Breast epithelium (tissue), 4 donors: ENCODE measurements around the gene MAMLD1. TPM values are rescaled to one million over a fixed set of nuclear protein-coding genes. Genes with fewer than 3 reads are reported as not detected.

ENCODE experiments used
- DNase-seq, 2 donors: peaks; one replicate each; pipeline ENCODE4 v3.0.0-alpha.2; 2019; ENCODE audit warnings: low spot score in 2 of 2
- H3K27ac ChIP-seq, 2 donors: fragments of 200-600 bp; sonication (generic) in 1 of 2; one replicate each; pipeline ENCODE4 v1.5.1; 2016 to 2019; ENCODE audit warnings: mild to moderate bottlenecking in 1 of 2
- H3K27me3 ChIP-seq, 2 donors: fragments of 200-600 bp; sonication (generic) in 1 of 2; one replicate each; pipeline versions ENCODE4 v1.5.1 to v1.6.0; 2017 to 2019; ENCODE audit warnings: control low read depth in 1 of 2, mild to moderate bottlenecking in 1 of 2
- H3K36me3 ChIP-seq: fragments of 200-600 bp; one replicate; pipeline ENCODE4 v1.5.1; 2019
- H3K4me1 ChIP-seq, 2 donors: fragments of 200-600 bp; sonication (generic); one replicate each; pipeline ENCODE4 v1.5.1; 2016 to 2019; ENCODE audit warnings: control low read depth in 1 of 2
- H3K4me3 ChIP-seq, 3 donors: fragments of 200-600 bp; sonication (generic); 1 replicate in 2 of 3; 2 replicates in 1 of 3; pipeline ENCODE4 v1.5.1; 2016 to 2019; ENCODE audit warnings: mild to moderate bottlenecking in 3 of 3, moderate library complexity in 2 of 3
- H3K9me3 ChIP-seq, 2 donors: fragments of 200-600 bp; sonication (generic) in 1 of 2; one replicate each; pipeline ENCODE4 v1.5.1; 2016 to 2019; ENCODE audit warnings: control low read depth in 1 of 2
- POLR2A ChIP-seq: fragments of 450-650 bp; IDR thresholded peaks from one replicate; pipeline ENCODE4 v1.6.1; 2016; ENCODE audit warnings: antibody characterized with exemption, mild to moderate bottlenecking, moderate library complexity
- POLR2AphosphoS5 ChIP-seq, 3 donors: sonication (generic); formaldehyde crosslinking; IDR thresholded peaks; one replicate each; pipeline ENCODE4 v1.6.1; 2017; ENCODE audit warnings: antibody characterized with exemption in 3 of 3
- intact Hi-C: fragments of 100-400 bp; cut with DNase I; formaldehyde crosslinking; loops from one replicate; pipeline ENCODE4 v1.15.1; 2023; ENCODE audit warnings: low total_unique reads
- total RNA-seq, 3 donors: library from RNA; depleted of rRNA; stranded (reverse); fragments of >200 nt; gene quantifications; one replicate each; pipeline ENCODE4 v1.1.0, GENCODE V29; 2016
- TF ChIP-seq, protein P1 (sequence below), 3 donors: fragments of 450-650 bp; IDR thresholded peaks; one replicate each; pipeline ENCODE4 v1.5.1; 2016 to 2017; ENCODE audit warnings: antibody characterized with exemption in 3 of 3, mild to moderate bottlenecking in 3 of 3, moderate library complexity in 3 of 3

MAMLD1 gene
- total RNA-seq, 3 donors from 2014 or later: 2.3 to 14.7 (median 2.8) TPM

DNA sequence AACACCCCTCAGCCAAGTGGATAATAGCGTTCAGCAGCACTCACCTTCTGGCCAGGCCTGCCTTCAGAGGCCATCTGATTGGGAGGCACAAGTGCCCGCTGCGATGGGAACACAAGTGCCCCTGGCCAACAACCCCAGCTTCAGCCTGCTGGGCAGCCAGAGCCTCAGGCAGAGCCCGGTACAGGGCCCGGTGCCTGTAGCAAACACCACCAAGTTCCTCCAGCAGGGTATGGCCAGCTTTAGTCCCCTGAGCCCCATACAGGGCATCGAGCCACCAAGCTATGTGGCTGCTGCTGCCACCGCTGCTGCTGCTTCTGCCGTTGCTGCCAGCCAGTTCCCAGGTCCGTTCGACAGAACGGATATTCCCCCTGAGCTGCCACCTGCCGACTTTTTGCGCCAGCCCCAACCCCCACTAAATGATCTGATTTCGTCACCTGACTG, 149.4 kb downstream of the MAMLD1 start:
- intact Hi-C loops: no loop called here
- no peaks in the 10 kb centered on the region for H3K4me1 ChIP-seq
- no peaks in the 10 kb centered on the region for H3K9me3 ChIP-seq
- no peak for DNase-seq
- no peaks in the 10 kb centered on the region for H3K36me3 ChIP-seq
- H3K27me3 ChIP-seq: peaks cover 0 to 34% of the 10 kb centered on the region in 2 donors
- TF ChIP-seq POLR2A: no peak
- TF ChIP-seq, protein P1, sequence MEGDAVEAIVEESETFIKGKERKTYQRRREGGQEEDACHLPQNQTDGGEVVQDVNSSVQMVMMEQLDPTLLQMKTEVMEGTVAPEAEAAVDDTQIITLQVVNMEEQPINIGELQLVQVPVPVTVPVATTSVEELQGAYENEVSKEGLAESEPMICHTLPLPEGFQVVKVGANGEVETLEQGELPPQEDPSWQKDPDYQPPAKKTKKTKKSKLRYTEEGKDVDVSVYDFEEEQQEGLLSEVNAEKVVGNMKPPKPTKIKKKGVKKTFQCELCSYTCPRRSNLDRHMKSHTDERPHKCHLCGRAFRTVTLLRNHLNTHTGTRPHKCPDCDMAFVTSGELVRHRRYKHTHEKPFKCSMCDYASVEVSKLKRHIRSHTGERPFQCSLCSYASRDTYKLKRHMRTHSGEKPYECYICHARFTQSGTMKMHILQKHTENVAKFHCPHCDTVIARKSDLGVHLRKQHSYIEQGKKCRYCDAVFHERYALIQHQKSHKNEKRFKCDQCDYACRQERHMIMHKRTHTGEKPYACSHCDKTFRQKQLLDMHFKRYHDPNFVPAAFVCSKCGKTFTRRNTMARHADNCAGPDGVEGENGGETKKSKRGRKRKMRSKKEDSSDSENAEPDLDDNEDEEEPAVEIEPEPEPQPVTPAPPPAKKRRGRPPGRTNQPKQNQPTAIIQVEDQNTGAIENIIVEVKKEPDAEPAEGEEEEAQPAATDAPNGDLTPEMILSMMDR (IDR thresholded peaks at IDR 0.05): no peak
- no peak for TF ChIP-seq POLR2AphosphoS5 (IDR thresholded peaks at IDR 0.05)
- no peak overlapping the region for H3K4me3 ChIP-seq
- no peak overlapping the region for H3K27ac ChIP-seq

DNA sequence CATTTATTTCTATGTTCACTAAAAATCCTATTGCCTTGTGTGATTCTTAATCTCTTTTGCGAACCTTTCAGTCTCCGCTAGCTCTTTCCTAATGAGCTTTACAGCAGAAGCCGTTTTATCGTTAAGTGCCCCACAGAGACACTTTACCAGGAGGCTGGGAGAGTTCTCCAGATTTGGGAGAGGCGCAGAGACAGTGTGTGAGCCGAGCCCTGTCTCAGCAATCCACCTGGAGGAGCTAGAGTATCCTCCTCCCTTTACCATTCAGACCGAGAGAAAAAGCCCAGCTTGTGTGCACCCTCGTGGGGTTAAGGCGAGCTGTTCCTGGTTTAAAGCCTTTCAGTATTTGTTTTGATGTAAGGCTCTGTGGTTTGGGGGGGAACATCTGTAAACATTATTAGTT, 150.4 kb downstream of the MAMLD1 start:
- no peak overlapping the region for H3K4me3 ChIP-seq
- no peaks in the 10 kb centered on the region for H3K4me1 ChIP-seq
- H3K27ac ChIP-seq: no peak overlapping the region
- no peaks in the 10 kb centered on the region for H3K36me3 ChIP-seq
- DNase-seq: no peak
- peaks cover 0 to 29% of the 10 kb centered on the region in 2 donors for H3K27me3 ChIP-seq
- intact Hi-C loops: no loop called here
- TF ChIP-seq POLR2AphosphoS5 (IDR thresholded peaks at IDR 0.05) (no peak), POLR2A (no peak)
- TF ChIP-seq, protein P1 (IDR thresholded peaks at IDR 0.05): no peak
- no peaks in the 10 kb centered on the region for H3K9me3 ChIP-seq

DNA sequence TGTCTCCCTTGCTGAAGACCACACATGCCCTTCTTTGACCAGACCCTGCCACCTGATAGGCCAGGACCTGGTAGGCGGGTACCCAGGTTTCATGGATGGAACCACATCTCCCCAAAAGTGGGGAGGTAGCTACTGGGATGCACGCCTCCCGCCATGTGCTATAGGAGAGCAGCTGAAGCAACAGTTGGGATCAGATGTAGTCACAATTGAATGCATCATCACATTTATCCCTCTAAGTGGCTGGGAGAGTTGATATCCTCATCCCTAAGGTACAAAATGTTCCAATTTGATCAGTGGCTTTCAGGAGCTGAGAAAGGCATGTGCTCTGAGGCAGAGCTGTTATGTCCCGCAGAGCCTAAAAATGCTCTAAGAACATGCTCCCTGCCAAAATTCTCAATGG, 151.3 kb downstream of the MAMLD1 start:
- TF ChIP-seq POLR2A (no peak), POLR2AphosphoS5 (IDR thresholded peaks at IDR 0.05) (no peak)
- TF ChIP-seq, protein P1 (IDR thresholded peaks at IDR 0.05): no peak
- intact Hi-C loops: no loop called here
- H3K36me3 ChIP-seq: no peaks in the 10 kb centered on the region
- no peaks in the 10 kb centered on the region for H3K9me3 ChIP-seq
- no peak overlapping the region for H3K4me3 ChIP-seq
- H3K27me3 ChIP-seq: peaks cover 0 to 28% of the 10 kb centered on the region in 2 donors
- H3K4me1 ChIP-seq: no peaks in the 10 kb centered on the region
- H3K27ac ChIP-seq: no peak overlapping the region
- DNase-seq: no peak

DNA sequence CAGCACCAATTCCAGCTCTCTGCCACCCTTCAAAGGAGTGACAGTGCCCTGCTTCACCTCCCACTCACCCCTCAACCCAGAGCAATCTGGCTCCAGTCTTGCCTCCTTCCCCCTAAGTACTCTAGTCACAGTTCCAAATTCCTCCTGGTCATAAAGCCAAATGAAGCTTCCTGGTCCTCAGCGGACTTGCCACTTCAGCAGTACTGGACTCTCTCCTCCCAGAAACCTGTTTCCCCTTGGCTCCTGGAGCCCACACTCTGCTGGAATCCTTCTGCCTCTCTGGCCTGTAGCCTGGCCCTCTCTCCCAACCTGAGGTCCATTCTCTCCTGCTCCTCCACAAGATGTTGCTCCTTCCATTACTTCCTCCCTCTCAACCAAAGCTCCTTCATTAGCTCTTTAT, 152.7 kb downstream of the MAMLD1 start:
- no peak for DNase-seq
- Histone ChIP-seq H3K36me3 (no peaks in the 10 kb centered on the region), H3K27ac (no peak overlapping the region), H3K27me3 (peaks cover 0 to 28% of the 10 kb centered on the region in 2 donors), H3K4me1 (no peaks in the 10 kb centered on the region), H3K4me3 (no peak overlapping the region), H3K9me3 (no peaks in the 10 kb centered on the region)
- TF ChIP-seq, protein P1 (IDR thresholded peaks at IDR 0.05): no peak
- TF ChIP-seq POLR2AphosphoS5 (IDR thresholded peaks at IDR 0.05) (no peak), POLR2A (no peak)
- intact Hi-C loops: no loop called here

DNA sequence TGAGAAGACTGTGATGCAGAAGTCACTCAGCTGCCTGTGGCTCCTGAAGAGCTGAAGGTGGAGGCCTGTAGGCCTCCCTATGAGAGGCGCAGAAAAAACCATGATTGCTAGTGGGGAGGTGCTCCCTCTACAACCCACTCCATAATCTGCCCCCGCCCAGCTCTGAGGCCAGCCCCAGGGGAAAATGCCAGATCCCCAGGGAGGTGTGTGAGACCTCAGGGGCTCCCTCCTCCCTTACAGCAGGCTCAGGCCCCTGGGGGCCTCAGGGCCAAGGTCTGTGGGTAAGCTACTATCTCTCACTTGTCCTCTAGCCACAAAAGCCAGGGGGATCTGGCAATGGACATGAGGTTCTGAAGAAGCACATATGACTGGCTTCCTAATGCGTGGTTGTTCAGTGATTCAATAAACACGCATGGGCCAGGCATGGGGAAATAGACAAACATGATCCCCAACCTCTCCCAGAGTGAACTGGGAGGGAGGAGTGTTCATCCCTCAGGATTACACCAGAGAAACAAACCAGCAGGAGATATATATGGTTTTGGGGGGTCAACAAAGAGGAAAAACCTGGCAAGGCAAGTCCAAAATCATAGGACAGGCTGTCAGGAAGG, 154.3 kb downstream of the MAMLD1 start:
- no peak overlapping the region for H3K27ac ChIP-seq
- H3K36me3 ChIP-seq: no peaks in the 10 kb centered on the region
- TF ChIP-seq POLR2A (no peak), POLR2AphosphoS5 (IDR thresholded peaks at IDR 0.05) (no peak)
- TF ChIP-seq, protein P1 (IDR thresholded peaks at IDR 0.05): no peak
- H3K4me1 ChIP-seq: no peaks in the 10 kb centered on the region
- intact Hi-C loops: no loop called here
- peaks cover 0 to 20% of the 10 kb centered on the region in 2 donors for H3K27me3 ChIP-seq
- H3K9me3 ChIP-seq: no peaks in the 10 kb centered on the region
- DNase-seq: no peak
- no peak overlapping the region for H3K4me3 ChIP-seq
